SU-DHL-6 (cell line): Measurements from ENCODE around the gene CRIM1.

Experiments used
- EZH2phosphoT487 ChIP-seq: fragments of 200-600 bp; sonication (generic), shearing (Covaris generic); conservative IDR thresholded peaks from 2 replicates; pipeline ENCODE4 v1.6.1; 2018; ENCODE audit warnings: mild to moderate bottlenecking, antibody characterized with exemption, low read length, moderate library complexity, mixed read lengths
- TF ChIP-seq, protein P1 (sequence below): fragments of 200-600 bp; sonication (generic); IDR thresholded peaks from one replicate; pipeline ENCODE4 v1.5.1; 2017; ENCODE audit warnings: antibody characterized with exemption, mild to moderate bottlenecking, low read length, moderate library complexity; ENCODE audit not compliant: insufficient read depth, poor library complexity, severe bottlenecking

DNA sequence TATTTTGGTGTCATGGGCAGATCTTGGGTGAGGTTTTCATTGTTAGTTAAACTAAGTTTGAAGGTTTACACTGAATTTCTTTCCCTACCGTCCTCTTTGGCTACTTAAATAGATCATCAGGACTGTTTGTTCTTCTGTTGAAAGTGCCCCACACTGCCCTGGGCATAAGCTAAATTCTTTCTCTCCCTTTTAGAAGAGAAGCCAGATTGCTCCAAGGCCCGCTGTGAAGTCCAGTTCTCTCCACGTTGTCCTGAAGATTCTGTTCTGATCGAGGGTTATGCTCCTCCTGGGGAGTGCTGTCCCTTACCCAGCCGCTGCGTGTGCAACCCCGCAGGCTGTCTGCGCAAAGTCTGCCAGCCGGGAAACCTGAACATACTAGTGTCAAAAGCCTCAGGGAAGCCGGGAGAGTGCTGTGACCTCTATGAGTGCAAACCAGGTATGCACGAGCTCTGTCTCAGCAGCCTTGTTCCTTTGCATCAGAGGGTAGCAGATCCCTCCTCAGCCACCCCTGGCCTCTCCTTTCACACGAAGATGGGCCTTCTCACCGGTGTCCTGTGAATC, 85.6 kb downstream of the CRIM1 start:
- TF ChIP-seq, protein P1, sequence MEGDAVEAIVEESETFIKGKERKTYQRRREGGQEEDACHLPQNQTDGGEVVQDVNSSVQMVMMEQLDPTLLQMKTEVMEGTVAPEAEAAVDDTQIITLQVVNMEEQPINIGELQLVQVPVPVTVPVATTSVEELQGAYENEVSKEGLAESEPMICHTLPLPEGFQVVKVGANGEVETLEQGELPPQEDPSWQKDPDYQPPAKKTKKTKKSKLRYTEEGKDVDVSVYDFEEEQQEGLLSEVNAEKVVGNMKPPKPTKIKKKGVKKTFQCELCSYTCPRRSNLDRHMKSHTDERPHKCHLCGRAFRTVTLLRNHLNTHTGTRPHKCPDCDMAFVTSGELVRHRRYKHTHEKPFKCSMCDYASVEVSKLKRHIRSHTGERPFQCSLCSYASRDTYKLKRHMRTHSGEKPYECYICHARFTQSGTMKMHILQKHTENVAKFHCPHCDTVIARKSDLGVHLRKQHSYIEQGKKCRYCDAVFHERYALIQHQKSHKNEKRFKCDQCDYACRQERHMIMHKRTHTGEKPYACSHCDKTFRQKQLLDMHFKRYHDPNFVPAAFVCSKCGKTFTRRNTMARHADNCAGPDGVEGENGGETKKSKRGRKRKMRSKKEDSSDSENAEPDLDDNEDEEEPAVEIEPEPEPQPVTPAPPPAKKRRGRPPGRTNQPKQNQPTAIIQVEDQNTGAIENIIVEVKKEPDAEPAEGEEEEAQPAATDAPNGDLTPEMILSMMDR = no peak
- no peak for TF ChIP-seq EZH2phosphoT487
